Stimulated activated naive CD8-positive, alpha-beta T cell treated with anti-CD3 and anti-CD28 coated beads, Interleukin-15, Interleukin-2, amounts not matched to agents 100 ng/mL and 50 ng/mL, for 24 hours (primary cell): ENCODE results near the gene SLC22A23.

Experiments
- H3K27ac Mint-ChIP-seq: one replicate; pipeline ENCODE4 v1.8.0; 2021; ENCODE audit warnings: mild to moderate bottlenecking, mixed read lengths
- H3K27me3 Mint-ChIP-seq: one replicate; pipeline ENCODE4 v1.8.0; 2021; ENCODE audit warnings: mixed read lengths
- H3K36me3 Mint-ChIP-seq: one replicate; pipeline ENCODE4 v1.8.0; 2021; ENCODE audit warnings: low read depth, mixed read lengths
- H3K4me1 Mint-ChIP-seq: one replicate; pipeline ENCODE4 v1.8.0; 2021; ENCODE audit warnings: low read depth, mixed read lengths
- H3K4me3 Mint-ChIP-seq: one replicate; pipeline ENCODE4 v1.8.0; 2021; ENCODE audit warnings: mild to moderate bottlenecking, mixed read lengths
- H3K9me3 Mint-ChIP-seq: one replicate; pipeline ENCODE4 v1.8.0; 2021; ENCODE audit warnings: mixed read lengths

Gene SLC22A23

GRCh38 chr6:3484946-3485345 lies 28.1 kb upstream of the SLC22A23 start:
- peaks cover 2% of the 10 kb centered on the region for H3K36me3 Mint-ChIP-seq
- no peaks in the 10 kb centered on the region for H3K4me1 Mint-ChIP-seq
- H3K4me3 Mint-ChIP-seq: no peak overlapping the region
- H3K27ac Mint-ChIP-seq: no peak overlapping the region
- H3K27me3 Mint-ChIP-seq: peaks cover 27% of the 10 kb centered on the region
- peaks cover 13% of the 10 kb centered on the region for H3K9me3 Mint-ChIP-seq

GRCh38 chr6:3484192-3484591 lies 27.3 kb upstream of the SLC22A23 start:
- peaks cover 29% of the 10 kb centered on the region for H3K27me3 Mint-ChIP-seq
- H3K4me1 Mint-ChIP-seq: no peaks in the 10 kb centered on the region
- peaks cover 5% of the 10 kb centered on the region for H3K36me3 Mint-ChIP-seq
- H3K4me3 Mint-ChIP-seq: no peak overlapping the region
- peaks cover 17% of the 10 kb centered on the region for H3K9me3 Mint-ChIP-seq
- H3K27ac Mint-ChIP-seq: no peak overlapping the region

DNA sequence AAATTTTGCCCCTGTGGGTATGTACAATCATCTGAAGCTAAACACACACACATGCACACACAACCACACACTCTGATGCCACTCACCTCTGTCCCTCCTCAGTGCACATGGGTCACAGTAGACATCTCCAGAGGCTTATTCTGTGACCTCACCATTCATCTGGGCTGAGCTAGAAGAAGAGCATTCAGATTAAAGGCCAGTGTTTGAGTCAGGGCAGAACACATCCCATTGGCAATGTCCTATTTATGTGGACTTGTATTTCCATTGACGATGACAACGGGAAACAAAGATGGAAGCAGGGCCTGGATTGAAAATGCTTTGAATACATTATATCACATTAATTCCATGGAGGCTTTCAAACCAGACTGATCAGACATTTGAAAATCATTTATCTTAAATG lies 26.8 kb upstream of the SLC22A23 start:
- peaks cover 5% of the 10 kb centered on the region for H3K36me3 Mint-ChIP-seq
- no peak overlapping the region for H3K4me3 Mint-ChIP-seq
- H3K27me3 Mint-ChIP-seq: peaks cover 30% of the 10 kb centered on the region
- no peak overlapping the region for H3K27ac Mint-ChIP-seq
- H3K4me1 Mint-ChIP-seq: no peaks in the 10 kb centered on the region
- peaks cover 17% of the 10 kb centered on the region for H3K9me3 Mint-ChIP-seq

GRCh38 chr6:3482869-3483268 lies 26.0 kb upstream of the SLC22A23 start:
- no peak overlapping the region for H3K4me3 Mint-ChIP-seq
- no peaks in the 10 kb centered on the region for H3K4me1 Mint-ChIP-seq
- peaks cover 36% of the 10 kb centered on the region for H3K27me3 Mint-ChIP-seq
- peaks cover 5% of the 10 kb centered on the region for H3K36me3 Mint-ChIP-seq
- H3K9me3 Mint-ChIP-seq: peaks cover 17% of the 10 kb centered on the region
- no peak overlapping the region for H3K27ac Mint-ChIP-seq

DNA sequence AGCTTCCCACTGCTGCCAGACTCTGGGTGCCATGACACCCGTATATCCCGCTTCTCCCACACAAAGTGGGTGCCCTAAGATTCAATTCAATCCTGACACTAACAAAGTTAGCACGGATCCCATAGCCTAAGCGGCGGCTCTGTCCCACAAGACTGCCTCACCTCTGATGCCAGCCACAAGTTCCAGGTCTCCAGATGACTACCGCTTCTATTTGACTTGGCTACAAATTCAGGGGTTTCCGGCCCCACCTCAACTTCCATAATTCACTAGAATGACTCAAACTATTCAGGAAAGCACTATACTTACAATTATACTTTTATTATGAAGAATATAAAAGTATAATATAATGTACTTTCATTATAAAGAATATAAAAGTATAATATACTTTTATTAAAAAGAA lies 24.8 kb upstream of the SLC22A23 start:
- Mint-ChIP-seq H3K36me3 (peaks cover 5% of the 10 kb centered on the region), H3K27ac (no peak overlapping the region), H3K9me3 (peaks cover 17% of the 10 kb centered on the region), H3K4me1 (no peaks in the 10 kb centered on the region), H3K27me3 (peaks cover 38% of the 10 kb centered on the region), H3K4me3 (no peak overlapping the region)

DNA sequence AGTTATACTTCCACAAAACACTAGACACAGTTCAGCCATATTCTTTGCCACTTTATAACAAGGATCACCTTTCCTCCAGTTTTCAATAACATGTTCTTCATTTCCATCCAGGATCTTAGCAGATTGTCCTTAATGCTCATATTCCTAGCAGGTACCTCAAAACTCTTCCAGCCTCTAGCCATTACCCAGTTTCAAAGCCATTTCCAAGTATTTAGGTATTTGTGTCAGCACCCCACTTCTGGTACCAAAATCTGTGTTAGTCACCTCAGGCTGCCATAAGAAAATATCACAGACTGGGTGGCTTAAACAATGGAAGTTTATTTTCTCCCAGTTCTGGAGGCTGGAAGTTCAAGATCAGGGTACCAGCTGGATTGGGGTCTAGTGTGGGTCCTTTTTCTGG lies 23.2 kb upstream of the SLC22A23 start:
- Mint-ChIP-seq H3K27me3 (peaks cover 34% of the 10 kb centered on the region), H3K4me1 (no peaks in the 10 kb centered on the region), H3K36me3 (peaks cover 5% of the 10 kb centered on the region), H3K4me3 (no peak overlapping the region), H3K9me3 (peaks cover 17% of the 10 kb centered on the region), H3K27ac (no peak overlapping the region)

DNA sequence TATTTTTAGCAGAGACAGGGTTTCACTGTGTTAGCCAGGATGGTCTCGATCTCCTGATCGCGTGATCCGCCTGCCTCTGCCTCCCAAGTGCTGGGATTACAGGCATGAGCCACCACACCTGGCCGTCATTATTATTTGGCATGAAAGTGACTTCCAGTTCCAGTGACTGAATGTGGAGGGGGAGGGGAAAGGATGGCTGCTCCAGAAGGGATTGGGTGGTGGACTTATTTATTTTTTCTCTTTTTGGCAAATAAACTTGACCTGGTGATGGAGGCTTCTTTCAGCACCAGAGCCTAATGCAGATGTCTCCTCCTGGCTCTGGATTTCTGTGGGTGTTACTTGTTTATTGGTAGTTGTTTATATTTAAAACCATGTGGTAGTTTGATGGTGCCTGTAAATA lies 16.9 kb upstream of the SLC22A23 start:
- Mint-ChIP-seq H3K4me1 (no peaks in the 10 kb centered on the region), H3K27me3 (peaks cover 8% of the 10 kb centered on the region), H3K36me3 (no peaks in the 10 kb centered on the region), H3K9me3 (no peaks in the 10 kb centered on the region), H3K4me3 (no peak overlapping the region), H3K27ac (no peak overlapping the region)

DNA sequence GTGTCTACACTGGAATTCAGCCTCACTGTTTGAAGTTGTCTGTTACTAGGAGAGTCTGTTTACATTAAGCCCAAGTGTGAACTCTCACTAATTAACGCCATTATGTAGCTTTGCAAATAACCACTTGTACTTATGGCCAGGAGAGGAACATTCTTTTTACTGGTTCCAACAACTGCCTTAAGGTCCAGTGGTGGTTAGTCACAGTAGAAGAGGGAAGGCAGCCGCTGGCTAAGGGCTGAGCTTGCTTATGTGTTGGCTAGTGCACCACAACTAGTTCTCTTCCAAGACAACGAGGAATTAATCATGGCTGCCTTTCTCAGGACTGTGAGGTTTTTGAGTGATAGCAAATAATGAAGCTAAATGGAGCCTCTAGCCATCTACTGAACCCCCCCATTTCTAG lies 14.9 kb upstream of the SLC22A23 start:
- Mint-ChIP-seq H3K4me1 (no peaks in the 10 kb centered on the region), H3K4me3 (no peak overlapping the region), H3K27ac (no peak overlapping the region), H3K36me3 (no peaks in the 10 kb centered on the region), H3K9me3 (no peaks in the 10 kb centered on the region), H3K27me3 (peaks cover 2% of the 10 kb centered on the region)

DNA sequence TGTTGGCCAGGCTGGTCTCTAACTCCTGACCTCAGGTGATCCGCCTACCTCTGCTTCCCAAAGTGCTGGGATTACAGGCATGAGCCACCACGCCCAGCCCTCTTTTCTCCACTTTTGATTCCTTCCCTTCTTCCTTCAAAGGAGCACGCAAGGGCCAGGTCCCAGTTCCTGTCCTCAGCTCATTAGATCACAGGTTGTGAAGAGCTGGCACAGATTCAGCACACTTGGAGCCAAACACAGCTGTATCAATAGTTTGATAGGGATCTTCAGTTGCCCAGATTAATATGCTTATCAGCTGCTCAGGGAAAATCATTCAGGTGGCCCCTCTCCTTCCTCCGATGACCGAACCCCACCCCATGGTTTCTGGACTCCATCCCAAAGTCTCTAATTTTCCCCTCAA lies 14.4 kb upstream of the SLC22A23 start:
- no peaks in the 10 kb centered on the region for H3K9me3 Mint-ChIP-seq
- H3K36me3 Mint-ChIP-seq: no peaks in the 10 kb centered on the region
- no peak overlapping the region for H3K4me3 Mint-ChIP-seq
- no peaks in the 10 kb centered on the region for H3K4me1 Mint-ChIP-seq
- H3K27ac Mint-ChIP-seq: no peak overlapping the region
- H3K27me3 Mint-ChIP-seq: peaks cover 6% of the 10 kb centered on the region

GRCh38 chr6:3468585-3468984 lies 11.7 kb upstream of the SLC22A23 start:
- Mint-ChIP-seq H3K4me1 (no peaks in the 10 kb centered on the region), H3K4me3 (no peak overlapping the region), H3K27me3 (peaks cover 6% of the 10 kb centered on the region), H3K36me3 (no peaks in the 10 kb centered on the region), H3K27ac (no peak overlapping the region), H3K9me3 (no peaks in the 10 kb centered on the region)

DNA sequence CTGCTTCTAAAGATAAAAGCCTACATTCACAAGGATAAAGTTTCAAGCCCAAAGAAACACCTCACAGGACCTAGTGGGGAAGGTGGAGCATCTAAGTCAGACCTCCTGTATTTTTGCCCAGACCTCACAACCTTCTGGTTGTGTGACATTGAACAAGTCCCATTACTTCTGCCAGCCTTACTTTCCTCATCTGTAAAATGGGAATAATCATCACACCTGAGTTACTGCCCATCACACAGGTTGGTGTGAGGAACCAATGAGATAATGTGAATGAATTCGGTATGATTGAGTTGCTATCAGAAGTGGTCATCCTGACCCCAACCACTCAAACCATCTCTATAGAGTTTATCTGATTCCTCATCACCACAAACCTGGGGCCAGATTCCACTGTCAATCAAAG lies 11.1 kb upstream of the SLC22A23 start:
- no peaks in the 10 kb centered on the region for H3K9me3 Mint-ChIP-seq
- H3K4me3 Mint-ChIP-seq: no peak overlapping the region
- H3K36me3 Mint-ChIP-seq: no peaks in the 10 kb centered on the region
- no peak overlapping the region for H3K27ac Mint-ChIP-seq
- no peaks in the 10 kb centered on the region for H3K4me1 Mint-ChIP-seq
- H3K27me3 Mint-ChIP-seq: peaks cover 8% of the 10 kb centered on the region

- H3K4me1 Mint-ChIP-seq: no peaks in the 10 kb centered on the region
- H3K27me3 Mint-ChIP-seq: peaks cover 15% of the 10 kb centered on the region
- no peaks in the 10 kb centered on the region for H3K36me3 Mint-ChIP-seq
- no peaks in the 10 kb centered on the region for H3K9me3 Mint-ChIP-seq
- H3K27ac Mint-ChIP-seq: no peak overlapping the region
- H3K4me3 Mint-ChIP-seq: no peak overlapping the region
These were observed 9.8 kb upstream of the SLC22A23 start for GRCh38 chr6:3466488-3467219.

DNA sequence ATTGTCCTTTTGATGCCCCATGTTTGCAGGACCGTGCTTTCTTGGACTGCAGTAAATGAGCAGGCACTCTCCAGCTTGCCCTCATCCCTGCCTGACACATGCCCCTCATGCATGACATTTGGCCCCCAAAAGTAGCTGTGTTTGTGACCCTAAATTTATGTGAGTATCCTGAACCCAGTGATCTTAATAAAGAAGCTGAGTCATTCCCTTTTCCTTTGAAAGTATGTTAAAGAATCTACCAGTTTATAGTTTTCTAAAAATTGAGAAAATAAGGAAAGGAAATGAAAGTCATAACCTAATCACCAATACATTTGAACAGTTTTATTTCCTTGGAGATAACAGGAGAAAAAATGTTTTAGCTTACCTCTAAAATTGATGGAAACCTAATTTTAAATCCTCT lies 3.4 kb upstream of the SLC22A23 start:
- no peaks in the 10 kb centered on the region for H3K36me3 Mint-ChIP-seq
- peaks cover 40% of the 10 kb centered on the region for H3K27me3 Mint-ChIP-seq
- H3K27ac Mint-ChIP-seq: no peak overlapping the region
- no peak overlapping the region for H3K4me3 Mint-ChIP-seq
- no peaks in the 10 kb centered on the region for H3K9me3 Mint-ChIP-seq
- peaks cover 8% of the 10 kb centered on the region for H3K4me1 Mint-ChIP-seq

DNA sequence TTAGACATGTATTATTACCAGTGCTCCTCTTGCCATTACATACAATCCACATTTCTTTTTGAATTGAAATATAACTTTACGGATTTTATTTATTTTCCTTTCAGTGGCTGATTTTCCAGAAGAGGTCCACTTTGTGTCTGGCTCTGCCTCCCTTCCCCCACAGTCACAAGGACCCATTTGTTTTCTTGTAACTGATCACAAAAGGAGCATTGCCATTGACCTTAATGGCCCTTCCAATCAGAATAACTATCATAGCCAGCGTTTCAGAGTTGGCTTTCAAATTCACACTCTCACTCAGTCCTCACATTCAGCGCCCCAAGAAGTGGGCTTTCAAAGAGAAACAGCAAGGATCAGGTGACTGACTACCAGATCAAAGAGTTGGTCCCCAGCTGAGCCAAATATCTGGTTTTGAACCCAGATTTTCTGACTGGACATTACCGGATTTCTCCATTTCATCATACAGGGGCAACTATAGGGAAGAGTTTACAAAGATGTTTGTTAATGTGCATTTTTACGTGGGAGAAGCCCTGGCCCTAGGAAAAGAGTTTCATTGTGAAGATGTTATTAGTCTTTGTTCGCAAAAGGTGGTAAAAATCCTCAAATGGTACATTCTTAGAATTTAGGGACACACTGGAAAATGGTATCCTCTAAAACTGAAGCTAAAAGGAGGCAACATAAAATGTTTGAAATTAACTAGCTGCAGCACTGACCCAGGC lies 2.0 kb upstream of the SLC22A23 start:
- Mint-ChIP-seq H3K4me3 (no peak overlapping the region), H3K9me3 (no peaks in the 10 kb centered on the region), H3K27ac (no peak overlapping the region), H3K4me1 (peaks cover 8% of the 10 kb centered on the region), H3K27me3 (peaks cover 40% of the 10 kb centered on the region), H3K36me3 (no peaks in the 10 kb centered on the region)

DNA sequence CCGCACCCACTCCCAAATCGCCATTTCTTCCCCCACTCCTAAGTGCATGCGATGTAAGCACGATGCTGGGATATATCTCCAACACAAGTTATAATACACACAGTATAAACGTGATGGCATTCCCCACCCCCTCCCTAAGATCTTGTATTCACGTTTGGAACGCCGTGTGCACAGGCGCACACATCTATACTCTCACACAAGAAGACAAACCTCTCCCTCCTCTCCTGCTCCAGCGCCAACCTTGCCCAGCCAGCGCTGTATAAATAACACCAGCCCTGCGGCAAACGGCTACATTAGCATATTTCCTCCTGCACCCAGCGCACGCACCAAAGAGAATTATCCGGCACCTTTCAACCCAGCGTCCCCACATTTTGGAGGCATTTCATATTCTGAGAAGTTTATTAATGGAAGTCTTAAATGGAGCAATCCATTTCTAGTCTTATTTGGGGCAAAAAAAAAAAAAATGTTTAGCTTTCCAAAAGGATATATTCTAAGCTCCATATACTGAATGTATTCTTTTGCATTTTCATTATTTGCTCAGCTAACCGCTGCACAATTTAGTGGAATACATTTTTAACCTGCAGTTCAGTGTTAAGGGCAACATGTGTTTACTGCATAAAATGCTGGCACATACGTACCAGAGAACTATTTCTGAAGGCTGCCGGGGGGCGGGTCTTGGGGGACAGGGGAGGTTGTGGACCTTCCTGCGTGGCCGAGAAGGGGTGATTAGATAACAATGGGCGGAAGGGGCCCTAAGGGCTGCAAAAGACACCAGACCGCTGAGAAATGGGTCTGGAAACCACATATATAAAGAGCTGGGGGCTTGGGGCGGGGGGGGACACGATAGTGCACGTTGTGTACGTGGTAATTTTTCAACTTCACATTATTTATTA lies 1.1 kb upstream of the SLC22A23 start:
- Mint-ChIP-seq H3K27ac (peak overlapping the region; percentile 7), H3K4me3 (peak overlapping the region; percentile 62), H3K36me3 (no peaks in the 10 kb centered on the region), H3K27me3 (peaks cover 38% of the 10 kb centered on the region), H3K4me1 (peaks cover 8% of the 10 kb centered on the region), H3K9me3 (no peaks in the 10 kb centered on the region)
